ENCODE data around the gene DPCD. TPM values are rescaled to one million over a fixed set of nuclear protein-coding genes. Genes with fewer than 3 reads are reported as not detected.

DPCD gene
- total RNA-seq, 1 experiment from 2014 or later: 12.5 TPM

- no peak overlapping the region for H3K27ac Mint-ChIP-seq (ENCODE audit: unreplicated experiment)
- no TSS peak for BruUV-seq (replicated peaks)
- CTCF ChIA-PET: interaction anchor here (0.6 kb wide), 1 partner anchor 268 kb away, joined by 3 read pairs; no protein-coding TSS in a partner anchor
Observed at GRCh38 chr10:101575580-101576210, 12.4 kb upstream of the DPCD start.

GRCh38 chr10:101576211-101576863 lies 11.8 kb upstream of the DPCD start:
- no TSS peak for BruUV-seq (replicated peaks)
- Mint-ChIP-seq H3K4me1 (ENCODE audit: low read depth, unreplicated experiment) (no peaks in the 10 kb centered on the region), H3K9me3 (ENCODE audit: low read depth, unreplicated experiment) (no peaks in the 10 kb centered on the region), H3K36me3 (ENCODE audit: insufficient read depth, unreplicated experiment) (peaks cover 3% of the 10 kb centered on the region), H3K27me3 (ENCODE audit: unreplicated experiment) (peaks cover 1% of the 10 kb centered on the region), H3K4me3 (ENCODE audit: low read depth, unreplicated experiment) (no peak overlapping the region), H3K27ac (ENCODE audit: unreplicated experiment) (no peak overlapping the region)
- DNase-seq: no peak
- TF ChIP-seq CTCF (IDR thresholded peaks at IDR 0.05; ENCODE audit: unreplicated experiment): no peak
- CTCF ChIA-PET: interaction anchor here (0.6 to 1.2 kb wide), 2 partner anchors 268 to 510 kb away, joined by 3 read pairs; no protein-coding TSS in a partner anchor
- intact Hi-C loops (cut with micrococcal nuclease; ENCODE audit: unreplicated experiment): no loop called here

More at GRCh38 chr10:101575580-101576210, 12.4 kb upstream of the DPCD start:
- H3K4me3 Mint-ChIP-seq (ENCODE audit: low read depth, unreplicated experiment): no peak overlapping the region
- no peak for TF ChIP-seq CTCF (IDR thresholded peaks at IDR 0.05; ENCODE audit: unreplicated experiment)
- H3K36me3 Mint-ChIP-seq (ENCODE audit: insufficient read depth, unreplicated experiment): peaks cover 3% of the 10 kb centered on the region
- H3K4me1 Mint-ChIP-seq (ENCODE audit: low read depth, unreplicated experiment): no peaks in the 10 kb centered on the region
- H3K9me3 Mint-ChIP-seq (ENCODE audit: low read depth, unreplicated experiment): no peaks in the 10 kb centered on the region
- intact Hi-C loops (cut with micrococcal nuclease; ENCODE audit: unreplicated experiment): no loop called here
- DNase-seq: no peak
- peaks cover 8% of the 10 kb centered on the region for H3K27me3 Mint-ChIP-seq (ENCODE audit: unreplicated experiment)

- H3K4me1 Mint-ChIP-seq (ENCODE audit: low read depth, unreplicated experiment): no peaks in the 10 kb centered on the region
- H3K4me3 Mint-ChIP-seq (ENCODE audit: low read depth, unreplicated experiment): no peak overlapping the region
- H3K27me3 Mint-ChIP-seq (ENCODE audit: unreplicated experiment): no peaks in the 10 kb centered on the region
- intact Hi-C loops (cut with micrococcal nuclease; ENCODE audit: unreplicated experiment): no loop called here
- BruUV-seq (replicated peaks): no TSS peak
- CTCF ChIA-PET: interaction anchor here (1.2 kb wide), 1 partner anchor 511 kb away, joined by 3 read pairs; no protein-coding TSS in a partner anchor
- DNase-seq: no peak
- no peaks in the 10 kb centered on the region for H3K9me3 Mint-ChIP-seq (ENCODE audit: low read depth, unreplicated experiment)
- no peak for TF ChIP-seq CTCF (IDR thresholded peaks at IDR 0.05; ENCODE audit: unreplicated experiment)
- peaks cover 4% of the 10 kb centered on the region for H3K36me3 Mint-ChIP-seq (ENCODE audit: insufficient read depth, unreplicated experiment)
- H3K27ac Mint-ChIP-seq (ENCODE audit: unreplicated experiment): no peak overlapping the region
Observed at GRCh38 chr10:101577121-101577871, 10.8 kb upstream of the DPCD start.

GRCh38 chr10:101578192-101578591 lies 9.9 kb upstream of the DPCD start:
- Mint-ChIP-seq H3K27ac (ENCODE audit: unreplicated experiment) (no peak overlapping the region), H3K9me3 (ENCODE audit: low read depth, unreplicated experiment) (no peaks in the 10 kb centered on the region), H3K27me3 (ENCODE audit: unreplicated experiment) (no peaks in the 10 kb centered on the region), H3K4me3 (ENCODE audit: low read depth, unreplicated experiment) (no peak overlapping the region), H3K36me3 (ENCODE audit: insufficient read depth, unreplicated experiment) (peaks cover 4% of the 10 kb centered on the region), H3K4me1 (ENCODE audit: low read depth, unreplicated experiment) (no peaks in the 10 kb centered on the region)
- no peak for TF ChIP-seq CTCF (IDR thresholded peaks at IDR 0.05; ENCODE audit: unreplicated experiment)
- BruUV-seq (replicated peaks): no TSS peak
- DNase-seq: no peak
- CTCF ChIA-PET: interaction anchor here (0.7 kb wide), 1 partner anchor 388 kb away, joined by 3 read pairs; no protein-coding TSS in a partner anchor
- intact Hi-C loops (cut with micrococcal nuclease; ENCODE audit: unreplicated experiment): no loop called here

All from Calu3 (cell line).